BJ (cell line): Measurements from ENCODE around the gene GAB2. TPM values are rescaled to one million over a fixed set of nuclear protein-coding genes. Genes with fewer than 3 reads are reported as not detected.

Experiments
- CTCF ChIA-PET: fragments of 350-600 bp; formaldehyde crosslinking; extraction: SDS; loops from one replicate; lab custom pipeline; 2021; ENCODE audit warnings: antibody characterized with exemption, inconsistent platforms; lab: Yijun Ruan, JAX
- POLR2A ChIA-PET: fragments of 300-600 bp; sonication (Branson Sonifier 250); formaldehyde crosslinking; extraction: SDS; loops from one replicate; lab custom pipeline; 2021; ENCODE audit warnings: antibody characterized with exemption; lab: Charles Lee
- DNase-seq: peaks from one replicate; pipeline ENCODE4 v3.0.0-alpha.2; 2011; ENCODE audit warnings: low read depth
- H3K27me3 ChIP-seq: 2 replicates; pipeline ENCODE4 v1.6.0; 2011; ENCODE audit warnings: low read length; ENCODE audit not compliant: control insufficient read depth, insufficient read depth
- H3K36me3 ChIP-seq: 2 replicates; pipeline ENCODE4 v1.5.1; 2011; ENCODE audit warnings: low read length; ENCODE audit not compliant: control insufficient read depth, insufficient read depth
- H3K4me3 ChIP-seq: 2 replicates; pipeline ENCODE4 v1.5.1; 2011; ENCODE audit warnings: low read depth, mild to moderate bottlenecking, control low read depth, low read length
- CTCF ChIP-seq: IDR thresholded peaks from 2 replicates; pipeline ENCODE4 v1.5.1; 2011; ENCODE audit warnings: low read depth, mild to moderate bottlenecking, control low read depth, inconsistent platforms, low read length, moderate library complexity; ENCODE audit not compliant: insufficient read depth
- polyA plus RNA-seq: library from polyadenylated mRNA; depleted of rRNA; stranded (reverse); fragments of >200 nt; gene quantifications from 2 replicates; pipeline ENCODE4 v1.2.3, GENCODE V29; 2011

GAB2 gene
- polyA plus RNA-seq, 1 experiment = 12.2 TPM

DNA sequence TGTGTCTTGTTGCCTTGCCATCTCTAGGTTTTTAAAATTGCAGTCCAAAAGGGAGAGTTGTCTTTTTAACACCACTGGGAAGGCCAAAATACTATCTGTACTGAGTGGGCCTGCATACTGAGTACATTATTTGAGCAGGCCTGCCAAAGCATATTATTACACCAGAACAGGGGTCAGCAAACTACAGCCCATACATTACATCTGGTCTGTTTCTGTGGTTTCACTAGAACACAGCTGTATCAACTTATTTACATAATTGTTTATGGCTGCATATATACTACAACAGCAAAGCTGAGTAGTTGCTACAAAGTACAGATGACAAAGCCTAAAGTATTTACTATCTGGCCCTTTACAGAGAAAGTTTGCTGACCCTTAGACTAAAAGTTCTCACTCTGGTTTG lies 154.9 kb downstream of the GAB2 start:
- TF ChIP-seq CTCF = no peak
- no peaks in the 10 kb centered on the region for H3K27me3 ChIP-seq
- H3K36me3 ChIP-seq = no peaks in the 10 kb centered on the region
- ChIA-PET POLR2A (no interaction called here), CTCF (interaction anchor here (0.9 to 2.3 kb wide), 3 partner anchors 8 to 302 kb away, joined by 3 to 8 read pairs (median 3); no protein-coding TSS in a partner anchor)
- no peak for DNase-seq
- no peak overlapping the region for H3K4me3 ChIP-seq

- H3K27me3 ChIP-seq = no peaks in the 10 kb centered on the region
- DNase-seq = no peak
- POLR2A ChIA-PET = interaction anchor here (0.6 kb wide), 1 partner anchor 24 kb away, joined by 3 read pairs; no protein-coding TSS in a partner anchor
- H3K4me3 ChIP-seq = no peak overlapping the region
- no peaks in the 10 kb centered on the region for H3K36me3 ChIP-seq
- no peak for TF ChIP-seq CTCF
- CTCF ChIA-PET = interaction anchor here (0.8 to 2.3 kb wide), 3 partner anchors 8 to 302 kb away, joined by 3 to 8 read pairs (median 3); no protein-coding TSS in a partner anchor
Measured at GRCh38 chr11:78262238-78262637, 155.4 kb downstream of the GAB2 start.

DNA sequence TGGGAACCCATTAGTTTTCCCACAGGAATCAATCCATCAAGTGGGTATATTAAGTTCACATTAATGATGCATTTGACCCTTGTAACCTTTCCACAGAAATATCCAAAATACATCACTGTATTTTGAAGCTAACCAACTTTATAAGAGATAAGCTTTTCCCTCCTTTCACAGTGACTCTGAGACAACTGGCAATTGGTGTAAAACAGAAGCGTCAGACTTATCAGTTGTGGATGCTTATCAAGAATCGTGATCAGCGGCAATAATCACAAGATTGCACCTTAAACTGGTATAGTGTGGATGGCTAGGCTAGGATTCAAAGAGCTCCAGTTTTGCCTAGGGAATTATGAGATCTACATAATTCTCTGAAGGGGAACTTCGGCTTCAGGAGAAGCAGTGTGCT lies 155.8 kb downstream of the GAB2 start:
- no peaks in the 10 kb centered on the region for H3K36me3 ChIP-seq
- no peak for DNase-seq
- ChIA-PET POLR2A (interaction anchor here (0.6 kb wide), 1 partner anchor 25 kb away, joined by 3 read pairs; no protein-coding TSS in a partner anchor), CTCF (interaction anchor here (0.6 to 2.3 kb wide), 3 partner anchors 9 to 641 kb away, joined by 3 to 8 read pairs (median 3); no protein-coding TSS in a partner anchor)
- no peaks in the 10 kb centered on the region for H3K27me3 ChIP-seq
- H3K4me3 ChIP-seq = no peak overlapping the region
- TF ChIP-seq CTCF = no peak

GRCh38 chr11:78261367-78261766 lies 156.3 kb downstream of the GAB2 start:
- POLR2A ChIA-PET = no interaction called here
- no peak for TF ChIP-seq CTCF
- DNase-seq = no peak
- Histone ChIP-seq H3K4me3 (no peak overlapping the region), H3K27me3 (no peaks in the 10 kb centered on the region), H3K36me3 (no peaks in the 10 kb centered on the region)
- CTCF ChIA-PET = interaction anchor here (0.6 to 2.3 kb wide), 2 partner anchors 9 to 641 kb away, joined by 3 to 8 read pairs; no protein-coding TSS in a partner anchor

GRCh38 chr11:78259777-78260487 lies 157.7 kb downstream of the GAB2 start:
- no peak overlapping the region for H3K4me3 ChIP-seq
- TF ChIP-seq CTCF = no peak
- ChIA-PET CTCF (no interaction called here), POLR2A (no interaction called here)
- no peaks in the 10 kb centered on the region for H3K36me3 ChIP-seq
- DNase-seq = no peak
- no peaks in the 10 kb centered on the region for H3K27me3 ChIP-seq
